GM21786 (cell line): ENCODE results near the gene PPT1.
"Not testable (repeated sequence)": the region's sequence is repeated elsewhere in the genome, so short reads cannot be mapped to it uniquely, and the experiment has no call there.

ENCODE experiments used
- ATAC-seq: cut with Tn5 transposase; IDR thresholded peaks from one replicate; pipeline ENCODE4 v1.9.1; 2021; ENCODE audit not compliant: unreplicated experiment

Gene PPT1

GRCh38 chr1:40092706-40093639 is 4.1 kb downstream of the PPT1 start:
- ATAC-seq = no peak

DNA sequence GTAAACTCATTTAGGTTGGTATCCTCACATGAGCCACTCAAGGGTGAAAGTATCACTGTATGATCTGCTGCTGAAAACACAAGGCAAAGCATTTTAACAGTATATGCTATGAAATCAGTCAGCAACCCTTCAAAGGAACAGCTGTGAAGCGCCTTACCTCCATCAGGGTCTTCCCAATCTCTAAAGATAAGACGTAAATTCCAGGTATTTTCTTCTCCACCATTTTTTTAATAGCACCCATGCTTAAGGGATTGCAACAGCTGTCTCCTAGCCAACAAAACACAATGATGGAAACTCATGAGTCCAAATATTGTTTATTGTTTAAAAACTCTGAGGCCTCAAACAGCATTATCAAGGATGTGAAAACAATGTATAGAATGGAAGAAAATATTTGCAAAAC is 4.8 kb downstream of the PPT1 start:
- no peak for ATAC-seq

GRCh38 chr1:40090652-40091355 is 6.2 kb downstream of the PPT1 start:
- ATAC-seq = no peak

- not testable (repeated sequence) for ATAC-seq
Observed at GRCh38 chr1:40084750-40085149, 12.3 kb downstream of the PPT1 start.

DNA sequence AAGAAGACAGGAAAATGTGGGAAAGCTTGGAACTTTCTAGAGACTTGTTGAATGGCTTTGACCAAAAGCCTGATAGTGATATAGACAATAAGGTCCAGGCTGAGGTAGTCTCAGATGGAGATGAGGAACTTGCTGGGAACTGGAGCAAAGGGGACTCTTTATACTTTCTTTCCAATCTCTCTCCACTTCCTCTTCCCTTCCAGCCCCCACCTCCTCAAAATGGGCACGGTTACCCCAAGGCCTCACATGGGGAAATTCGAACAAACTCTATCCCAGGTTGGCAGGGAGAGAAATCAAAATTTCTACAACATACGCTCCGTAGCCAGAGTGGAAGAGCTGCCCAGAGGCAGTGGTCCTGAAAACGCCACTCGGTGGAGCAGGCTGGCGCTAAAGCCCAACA is 15.2 kb downstream of the PPT1 start:
- ATAC-seq = no peak

DNA sequence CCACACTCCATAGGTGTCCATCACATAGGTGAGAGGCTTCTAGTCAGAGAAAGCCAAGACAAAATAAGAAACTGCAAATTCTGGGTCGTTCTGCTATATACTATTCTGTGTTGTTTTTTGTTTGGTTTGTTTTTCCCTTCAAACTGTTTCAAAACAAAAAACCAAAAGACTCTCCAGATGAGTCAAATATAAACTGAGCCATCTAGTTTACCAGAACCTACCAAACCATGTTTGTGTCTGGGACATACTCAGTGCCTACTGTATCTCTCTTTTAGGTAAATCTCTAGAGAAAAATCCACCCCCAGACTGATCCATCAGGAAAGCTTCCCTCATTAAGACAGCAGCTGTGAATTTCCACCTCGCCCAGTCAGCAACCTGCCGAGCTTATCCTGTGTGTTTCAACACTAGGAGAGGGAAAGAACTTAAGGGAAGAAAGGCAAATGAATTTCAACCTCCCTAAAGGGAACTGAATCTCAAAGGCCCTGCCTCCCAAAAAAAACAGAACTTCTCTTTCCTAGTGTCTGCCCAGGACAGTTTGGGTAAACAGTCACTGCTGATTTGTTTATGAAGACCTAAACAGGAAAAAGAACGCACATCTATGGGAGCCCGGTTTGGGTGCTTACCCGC is 17.2 kb downstream of the PPT1 start:
- no peak for ATAC-seq

DNA sequence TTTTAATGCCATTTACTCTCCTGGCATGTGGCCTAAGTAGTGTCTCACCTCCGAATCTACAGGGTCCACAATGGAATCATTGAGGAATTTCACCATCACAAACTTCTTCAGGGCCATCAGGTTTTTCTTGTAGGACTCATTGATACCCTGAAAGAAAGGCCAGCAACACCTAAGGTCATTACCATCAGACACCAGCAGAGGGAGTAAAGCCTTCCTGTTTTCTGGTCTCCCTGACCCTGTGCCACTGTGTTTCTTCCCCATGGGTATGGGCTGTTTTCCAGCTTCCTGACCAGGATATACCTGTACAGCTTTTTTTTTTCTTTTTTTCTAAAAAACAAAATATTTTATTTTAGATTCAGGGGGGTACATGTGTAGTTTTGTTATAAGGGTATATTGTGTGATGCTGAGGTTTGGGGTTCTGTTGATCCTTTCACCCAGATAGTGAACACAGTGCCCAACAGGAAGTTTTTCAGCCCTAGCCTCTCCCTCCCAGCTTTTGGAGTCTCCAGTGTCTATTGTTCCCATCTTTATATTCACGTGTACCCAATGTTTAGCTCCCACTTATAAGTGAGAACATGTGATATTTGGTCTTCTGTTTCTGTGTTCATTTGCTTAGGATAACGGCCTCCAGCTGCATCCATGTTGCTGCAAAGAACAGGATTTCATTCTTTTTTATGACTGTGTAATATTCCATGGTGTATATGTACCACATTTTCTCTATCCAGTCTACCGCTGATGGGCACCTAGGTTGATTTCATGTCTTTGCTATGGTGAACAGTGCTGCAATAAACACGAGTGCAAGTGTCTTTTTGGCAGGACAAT is 18.3 kb downstream of the PPT1 start:
- ATAC-seq = no peak

DNA sequence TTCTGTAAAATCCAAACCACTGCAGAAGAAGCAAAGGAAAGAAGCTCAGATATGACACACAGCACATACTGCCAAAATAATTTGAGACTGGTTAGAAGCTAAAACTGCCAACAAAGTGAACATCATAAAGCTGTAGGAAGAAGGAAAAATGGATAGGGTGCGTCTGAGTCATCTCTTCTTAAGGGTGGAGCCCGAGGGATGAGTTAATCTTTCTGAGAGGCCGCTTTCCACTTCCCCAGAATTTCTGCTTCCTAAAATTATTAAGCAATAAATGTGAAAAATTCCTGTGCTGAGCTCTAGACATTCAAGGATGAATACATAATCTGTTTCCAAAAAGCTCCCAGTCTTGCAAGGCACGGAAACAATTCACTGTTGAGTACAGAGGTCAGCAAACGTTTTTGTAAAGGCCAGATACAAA is 20.1 kb downstream of the PPT1 start:
- ATAC-seq = no peak

DNA sequence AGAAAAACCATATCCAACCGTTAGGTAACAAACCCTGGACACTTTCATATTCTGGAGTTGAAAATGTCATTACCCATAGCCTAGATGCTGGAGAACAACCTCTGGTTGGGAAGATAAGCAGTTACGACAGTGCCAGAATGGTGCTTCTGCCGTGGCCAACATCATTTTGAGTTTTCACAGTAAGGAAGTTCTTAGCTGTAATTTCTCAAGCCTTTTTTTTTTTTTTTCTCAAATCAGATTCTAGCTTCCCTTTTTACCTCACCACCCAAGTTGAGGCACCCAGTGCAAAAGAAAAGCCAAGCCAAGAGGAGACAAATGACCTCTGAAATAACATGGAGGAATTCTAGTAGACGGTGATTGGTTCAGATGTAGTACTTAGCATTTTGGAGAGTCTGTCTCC is 21.8 kb downstream of the PPT1 start:
- no peak for ATAC-seq

GRCh38 chr1:40073062-40073461 is 24.0 kb downstream of the PPT1 start:
- no peak for ATAC-seq

- ATAC-seq = no peak
Observed at GRCh38 chr1:40072142-40072541, 24.9 kb downstream of the PPT1 start.

DNA sequence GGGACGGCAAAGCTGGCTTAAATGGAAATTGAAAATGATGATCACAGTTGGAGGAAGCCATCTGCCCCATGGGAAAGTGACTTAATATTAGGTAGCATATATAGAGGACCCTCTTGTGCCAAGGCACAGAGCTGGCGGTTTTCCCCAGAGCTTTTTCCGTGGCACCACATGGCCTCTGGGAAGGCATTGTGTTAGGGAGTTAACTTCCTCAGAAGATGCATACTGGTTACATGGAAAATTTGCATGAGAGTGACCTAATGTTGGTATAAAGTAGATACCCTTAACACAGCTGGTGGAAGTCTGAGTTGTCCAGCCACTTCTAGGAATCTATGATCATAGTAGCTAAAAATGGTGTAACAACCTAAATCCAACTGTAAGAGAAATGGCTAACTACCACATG is 29.2 kb downstream of the PPT1 start:
- ATAC-seq = no peak

DNA sequence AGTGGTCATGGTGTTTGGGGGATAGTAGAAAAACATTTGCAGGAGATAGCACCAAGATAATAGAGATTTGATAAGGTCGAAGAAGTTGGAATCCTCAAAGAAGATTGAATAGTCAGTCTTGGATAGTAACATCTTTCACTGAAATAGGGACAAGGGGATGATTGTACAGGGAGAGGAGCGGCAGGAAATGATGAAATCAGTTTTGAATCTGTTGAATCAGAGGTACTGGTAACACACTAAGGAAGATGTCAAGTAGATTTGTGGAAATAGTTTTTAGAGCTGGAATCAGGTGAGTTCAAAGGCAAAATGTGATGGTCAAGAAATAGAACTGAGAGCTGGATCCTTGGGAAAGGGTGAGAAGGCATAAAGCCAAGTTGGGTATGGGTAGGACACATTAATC is 30.0 kb downstream of the PPT1 start:
- ATAC-seq = no peak

GRCh38 chr1:40064797-40065499 is 32.1 kb downstream of the PPT1 start:
- ATAC-seq = peak; percentile 82

DNA sequence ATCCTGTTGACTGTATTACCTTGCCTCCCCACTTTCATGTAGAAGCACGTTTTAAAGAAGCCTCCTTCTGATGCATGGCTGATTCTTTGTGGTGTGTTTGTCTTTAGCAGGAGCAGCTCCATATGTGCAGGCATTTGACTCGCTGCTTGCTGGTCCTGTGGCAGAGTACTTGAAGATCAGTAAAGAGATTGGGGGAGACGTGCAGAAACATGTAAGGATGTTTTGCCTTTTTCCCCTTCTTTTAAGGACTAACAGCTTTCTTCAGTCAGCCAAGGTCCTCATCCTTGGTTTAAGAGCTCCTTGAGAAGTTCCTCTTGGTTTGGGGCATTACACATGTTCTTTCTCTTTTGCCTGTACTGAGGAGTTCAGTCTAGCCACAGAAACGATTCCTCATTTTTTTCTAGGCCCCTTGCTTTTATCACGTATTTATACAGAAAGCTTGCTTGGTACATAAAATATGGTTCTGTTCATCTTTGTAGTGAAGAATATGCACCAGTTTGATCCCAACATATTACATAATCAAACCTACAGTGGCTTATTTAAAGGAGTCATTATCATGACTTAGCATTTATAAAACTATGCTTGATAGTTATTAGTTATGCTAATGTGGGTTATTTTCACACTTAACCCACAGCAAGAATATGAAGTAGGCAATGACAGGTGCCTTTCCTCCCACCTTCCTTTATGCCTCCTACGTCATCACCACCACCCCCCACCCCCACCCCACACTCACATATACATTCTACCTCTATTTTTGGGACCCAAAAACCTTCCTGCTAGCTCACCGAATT is 36.9 kb downstream of the PPT1 start:
- no peak for ATAC-seq

DNA sequence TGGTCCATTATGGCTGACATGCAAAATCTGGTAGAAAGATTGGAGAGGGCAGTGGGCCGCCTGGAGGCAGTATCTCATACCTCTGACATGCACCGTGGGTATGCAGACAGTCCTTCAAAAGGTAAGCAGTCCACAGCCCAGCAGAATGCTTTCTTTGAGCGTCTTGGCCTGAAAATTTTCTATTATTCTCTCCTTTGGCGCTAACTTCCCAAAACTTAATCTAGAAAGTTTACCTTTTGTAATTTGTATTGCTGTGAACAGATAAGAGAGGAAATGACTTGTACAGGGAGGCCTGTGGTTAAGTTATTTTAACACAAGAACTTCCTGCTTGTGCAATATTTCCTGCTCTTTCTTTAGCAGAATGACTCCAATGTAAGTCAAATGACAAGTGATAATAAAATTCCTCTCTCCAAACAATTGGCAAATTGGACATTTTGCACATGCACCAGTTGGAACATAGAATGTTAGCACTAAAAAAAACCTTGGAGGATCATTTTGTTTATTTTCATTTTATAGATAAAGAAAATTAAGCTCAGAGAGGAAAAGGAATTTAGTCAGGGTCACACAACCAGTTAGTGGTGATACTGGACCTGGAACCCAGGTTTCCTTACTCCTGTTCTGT is 37.6 kb downstream of the PPT1 start:
- no peak for ATAC-seq

- no peak for ATAC-seq
Observed at GRCh38 chr1:40058453-40059337, 38.4 kb downstream of the PPT1 start.

DNA sequence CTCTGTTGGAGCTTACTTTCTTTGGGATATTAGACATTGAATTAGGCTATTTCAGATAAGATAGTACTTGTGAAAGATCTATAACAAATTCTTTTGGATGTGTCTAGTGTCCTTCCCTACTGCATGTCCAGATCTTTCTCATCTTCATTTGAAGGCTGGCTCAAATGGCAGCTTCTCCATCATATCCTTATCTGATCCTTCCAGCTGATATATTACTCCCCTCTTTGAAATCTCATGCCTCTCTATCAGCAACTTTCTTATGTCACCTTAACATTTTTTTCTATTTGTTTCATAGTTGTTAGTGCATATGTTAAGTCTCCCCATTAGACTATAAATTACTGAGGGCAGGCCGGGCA is 39.0 kb downstream of the PPT1 start:
- ATAC-seq = no peak
